Hematopoietic multipotent progenitor cell treated with erythropoietin and hydrocortisone succinate and interleukin-3 and kit ligand, for 8 days (in vitro differentiated cells): ENCODE data around the gene RAPGEF1.

Experiments used
- DNase-seq: peaks from one replicate; pipeline ENCODE4 v3.0.0-alpha.2; 2015

Gene RAPGEF1

DNA sequence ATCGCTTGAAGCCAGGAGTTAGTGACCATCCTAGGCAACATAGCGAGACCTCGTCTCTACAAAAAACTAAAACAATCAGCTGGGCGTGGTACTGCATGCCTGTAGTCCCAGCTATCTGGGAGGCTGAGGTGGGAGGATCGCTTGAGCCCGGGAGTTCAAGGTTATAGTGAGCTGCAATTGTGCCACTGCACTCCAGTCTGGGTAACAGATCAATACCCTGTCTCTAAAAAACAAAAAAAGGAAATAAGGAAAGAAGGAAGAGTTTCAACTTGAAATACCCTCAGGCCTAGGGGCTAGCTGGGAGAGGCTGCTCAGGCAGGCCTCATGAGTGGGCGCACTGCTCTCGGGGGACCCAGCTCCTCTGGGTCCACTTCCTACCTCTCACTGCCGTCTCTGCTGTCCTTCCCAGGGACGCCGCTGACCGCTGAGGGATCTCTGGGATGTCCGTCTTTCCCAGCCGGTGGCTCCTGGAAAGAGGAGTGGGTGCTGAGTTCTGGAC is 138.1 kb downstream of the RAPGEF1 start:
- no peak for DNase-seq

DNA sequence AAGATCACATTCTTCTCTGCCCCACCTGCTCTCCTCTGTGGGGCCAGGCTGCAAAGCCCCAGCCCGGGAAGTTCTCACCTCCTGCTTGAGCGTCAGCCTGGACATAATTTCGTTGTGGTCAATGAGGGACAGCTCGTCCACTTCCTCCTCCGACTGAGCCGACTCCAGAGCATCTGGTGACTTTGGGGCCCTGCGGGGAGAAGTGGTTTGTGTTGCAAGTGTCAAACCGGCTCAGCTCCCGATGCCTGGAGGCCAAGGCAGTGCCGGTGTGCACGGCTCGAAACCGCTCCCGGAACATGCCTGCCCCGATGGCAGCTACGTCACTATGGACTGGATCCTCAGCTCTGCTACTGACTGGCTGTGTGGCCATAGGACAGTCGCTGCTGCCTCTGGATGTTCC is 141.8 kb downstream of the RAPGEF1 start:
- peak; percentile 10 for DNase-seq

DNA sequence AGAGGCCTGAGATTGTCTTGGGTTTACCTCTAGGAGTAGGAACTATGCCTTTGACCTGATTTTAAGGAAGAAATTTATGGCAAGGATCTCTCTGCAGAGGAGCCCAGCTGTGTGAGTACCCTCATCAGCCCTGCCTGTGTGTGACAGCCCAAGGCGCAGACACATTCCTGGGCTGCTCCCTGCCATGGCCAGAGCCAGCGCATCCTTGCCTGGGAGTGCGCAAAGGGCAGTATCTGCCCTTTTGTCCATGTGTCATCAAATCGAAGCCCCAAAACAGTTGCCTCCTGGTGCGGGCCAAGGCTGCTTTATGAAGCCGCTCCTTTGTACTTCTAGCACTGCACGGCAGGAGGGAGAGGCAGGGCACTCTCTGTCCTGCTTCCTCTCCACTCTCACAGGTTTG is 142.6 kb downstream of the RAPGEF1 start:
- DNase-seq, result no peak

DNA sequence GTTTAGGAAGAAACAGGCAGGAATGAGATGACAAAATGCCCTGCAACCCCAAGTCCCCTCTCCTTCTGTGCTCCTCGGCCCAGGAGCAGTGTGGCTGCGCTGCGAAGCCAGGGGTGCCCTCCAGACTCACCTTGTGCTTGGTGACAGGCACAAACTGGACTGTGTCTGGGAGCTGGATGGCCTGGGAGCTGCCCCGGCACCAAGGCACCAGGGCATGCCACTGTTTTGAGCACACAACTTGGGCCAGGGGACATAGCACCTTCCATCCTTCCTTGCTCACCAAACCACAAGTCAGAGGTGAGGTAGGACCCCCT is 143.5 kb downstream of the RAPGEF1 start:
- DNase-seq, result no peak

DNA sequence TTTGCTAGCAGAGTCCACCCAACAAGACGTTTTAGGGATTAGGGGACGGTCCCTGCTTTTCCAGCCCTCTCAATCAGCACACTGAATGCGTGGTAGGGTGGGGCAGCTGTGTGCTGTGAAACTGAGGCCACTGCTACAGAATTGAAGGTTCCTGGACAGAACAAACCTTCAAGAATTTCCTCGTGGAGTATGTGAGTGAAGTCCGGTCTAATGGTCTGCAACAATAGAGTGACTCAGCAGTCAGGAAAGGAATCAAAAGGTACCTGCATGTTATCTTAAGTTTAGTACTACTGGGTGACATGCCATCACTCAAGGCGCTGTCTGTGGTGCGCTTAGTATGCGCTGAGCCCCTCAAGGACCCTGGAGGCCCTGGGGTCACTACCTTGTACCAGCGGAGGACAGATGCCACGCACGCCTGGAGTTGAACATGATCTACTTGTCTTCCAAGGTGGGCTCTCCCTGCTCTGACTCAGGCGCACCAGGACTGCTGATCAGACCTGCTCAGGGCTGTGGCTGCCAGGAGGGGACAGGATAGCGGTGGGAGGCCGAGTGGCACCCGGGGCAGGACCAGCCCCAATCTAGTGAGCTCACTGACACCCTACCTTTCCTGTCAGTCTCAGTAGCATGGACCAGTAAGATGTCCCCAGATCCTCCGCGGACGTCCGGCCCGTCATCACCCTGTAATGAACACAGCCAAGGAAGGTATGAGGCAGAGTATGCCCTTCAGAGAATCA is 144.0 kb downstream of the RAPGEF1 start:
- no peak for DNase-seq

DNA sequence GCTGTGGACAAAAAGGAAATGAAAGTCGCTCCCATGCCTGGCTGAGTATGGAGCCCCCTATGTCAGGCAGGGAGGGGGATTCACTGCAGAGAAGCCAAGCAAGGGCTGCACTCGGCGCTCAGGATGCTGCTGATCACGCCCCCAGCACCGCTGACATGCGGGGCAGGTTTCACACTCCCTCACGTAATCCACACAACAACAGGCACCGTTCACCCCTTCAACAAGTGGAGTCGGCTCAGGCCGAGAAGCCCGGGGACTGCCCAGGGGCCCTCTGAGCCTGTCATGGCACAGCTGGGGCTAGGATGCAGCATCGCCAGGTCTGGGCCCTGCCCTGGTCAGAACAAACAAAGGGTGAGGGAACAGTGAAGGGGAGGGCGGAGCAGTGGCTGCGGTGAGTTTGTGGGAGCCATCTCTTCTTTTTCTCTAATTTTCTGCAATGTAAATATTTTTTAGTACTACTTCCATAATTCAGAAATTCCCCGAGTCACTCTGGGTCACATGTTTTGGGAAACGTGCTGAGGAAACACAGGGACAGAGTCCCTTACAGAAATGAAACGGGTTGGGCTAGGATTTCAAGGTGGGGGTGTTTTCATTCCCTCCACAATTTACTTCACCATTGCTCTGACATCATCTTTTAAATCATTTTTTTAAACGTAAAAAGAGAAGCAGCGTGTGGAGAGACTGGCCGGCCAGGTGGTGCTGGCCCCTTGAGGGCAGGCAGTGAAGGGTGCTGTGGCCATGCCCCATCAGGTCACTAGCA is 144.8 kb downstream of the RAPGEF1 start:
- no peak for DNase-seq

DNA sequence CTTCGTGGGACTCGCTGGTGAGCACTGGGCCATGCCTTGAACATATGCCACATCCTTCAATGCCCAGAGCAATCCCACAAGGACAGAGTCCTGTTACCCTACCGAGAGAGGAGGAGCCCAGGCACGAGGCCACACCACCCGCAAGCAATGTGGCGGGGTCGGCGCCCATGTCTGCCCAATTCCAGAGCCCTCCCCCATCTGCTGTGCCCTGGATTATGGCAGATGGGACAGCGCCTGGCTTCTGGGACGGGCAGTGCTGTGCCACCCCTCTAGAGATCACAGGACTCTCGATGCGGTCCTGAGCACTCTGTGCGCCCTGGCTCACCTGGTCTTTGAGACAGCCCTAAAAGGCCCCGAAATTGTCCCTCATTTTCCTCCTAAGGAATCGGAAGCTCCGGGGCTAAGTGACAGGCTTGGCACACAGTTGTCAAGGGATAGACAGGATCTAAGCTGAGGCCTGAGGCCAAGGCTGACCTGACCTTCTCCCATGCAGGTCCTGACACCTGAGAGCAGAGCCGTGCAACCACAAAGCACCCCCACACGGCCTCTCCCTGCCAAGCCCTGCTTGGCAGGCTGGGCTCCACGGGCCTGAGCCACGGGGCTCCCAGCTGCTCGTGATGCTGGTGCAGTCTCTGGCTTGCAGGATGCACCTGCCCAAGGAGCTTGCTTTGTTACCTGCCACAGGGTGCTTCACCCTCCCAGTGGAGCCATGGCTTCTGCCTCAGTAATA is 145.8 kb downstream of the RAPGEF1 start:
- no peak for DNase-seq

DNA sequence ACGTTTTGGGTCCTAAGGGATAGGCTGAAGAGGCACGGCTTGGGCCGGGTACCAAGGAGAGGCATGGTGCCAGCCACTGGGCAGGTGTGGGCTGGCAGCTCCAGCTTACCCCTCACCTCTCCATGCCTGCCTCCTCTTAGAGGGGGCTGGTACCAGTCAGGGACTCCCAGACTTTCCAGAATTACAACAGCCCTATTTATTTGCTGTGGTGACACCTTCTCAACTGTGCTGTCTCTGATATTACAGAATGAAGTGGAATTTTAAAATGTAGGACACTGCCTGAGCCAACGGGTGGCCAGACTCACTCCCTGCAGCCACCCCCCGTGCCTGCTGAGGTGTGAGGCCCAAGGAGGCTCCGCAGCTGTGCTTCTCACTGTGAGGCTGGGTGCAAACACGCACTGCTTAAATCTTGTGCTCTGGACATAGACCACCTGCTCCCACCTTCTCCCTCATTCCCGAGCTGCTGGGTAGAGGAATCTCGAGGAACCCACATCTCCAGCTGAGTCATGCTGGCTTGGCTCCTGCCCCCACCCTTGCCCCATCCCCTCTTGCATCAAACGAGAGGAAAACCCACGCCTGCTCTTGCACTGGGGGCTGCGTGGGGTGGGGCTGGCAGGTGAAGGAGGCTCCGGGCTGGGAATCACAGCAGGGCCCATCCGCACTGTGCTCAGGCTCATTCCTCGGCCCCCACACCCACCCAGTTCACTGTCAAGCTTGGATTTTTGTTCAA is 146.6 kb downstream of the RAPGEF1 start:
- DNase-seq, result no peak

DNA sequence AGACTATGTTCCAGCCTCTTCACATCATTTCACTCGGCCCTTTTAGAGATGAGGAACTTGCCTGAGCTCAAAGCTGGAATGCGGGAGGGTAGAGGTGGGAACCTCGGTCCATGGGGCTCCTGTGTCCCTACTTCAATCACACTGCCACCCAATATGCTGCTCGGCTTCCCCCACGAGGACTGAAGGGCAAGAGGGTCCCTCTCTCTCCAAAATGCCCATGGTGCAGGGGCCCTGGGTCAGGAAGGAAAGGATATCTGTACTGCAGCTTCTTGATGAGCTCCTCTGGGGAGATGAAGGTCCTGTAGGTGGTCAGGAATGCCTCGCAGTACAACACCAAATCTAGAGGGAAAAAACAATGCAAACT is 148.0 kb downstream of the RAPGEF1 start:
- DNase-seq, result no peak

DNA sequence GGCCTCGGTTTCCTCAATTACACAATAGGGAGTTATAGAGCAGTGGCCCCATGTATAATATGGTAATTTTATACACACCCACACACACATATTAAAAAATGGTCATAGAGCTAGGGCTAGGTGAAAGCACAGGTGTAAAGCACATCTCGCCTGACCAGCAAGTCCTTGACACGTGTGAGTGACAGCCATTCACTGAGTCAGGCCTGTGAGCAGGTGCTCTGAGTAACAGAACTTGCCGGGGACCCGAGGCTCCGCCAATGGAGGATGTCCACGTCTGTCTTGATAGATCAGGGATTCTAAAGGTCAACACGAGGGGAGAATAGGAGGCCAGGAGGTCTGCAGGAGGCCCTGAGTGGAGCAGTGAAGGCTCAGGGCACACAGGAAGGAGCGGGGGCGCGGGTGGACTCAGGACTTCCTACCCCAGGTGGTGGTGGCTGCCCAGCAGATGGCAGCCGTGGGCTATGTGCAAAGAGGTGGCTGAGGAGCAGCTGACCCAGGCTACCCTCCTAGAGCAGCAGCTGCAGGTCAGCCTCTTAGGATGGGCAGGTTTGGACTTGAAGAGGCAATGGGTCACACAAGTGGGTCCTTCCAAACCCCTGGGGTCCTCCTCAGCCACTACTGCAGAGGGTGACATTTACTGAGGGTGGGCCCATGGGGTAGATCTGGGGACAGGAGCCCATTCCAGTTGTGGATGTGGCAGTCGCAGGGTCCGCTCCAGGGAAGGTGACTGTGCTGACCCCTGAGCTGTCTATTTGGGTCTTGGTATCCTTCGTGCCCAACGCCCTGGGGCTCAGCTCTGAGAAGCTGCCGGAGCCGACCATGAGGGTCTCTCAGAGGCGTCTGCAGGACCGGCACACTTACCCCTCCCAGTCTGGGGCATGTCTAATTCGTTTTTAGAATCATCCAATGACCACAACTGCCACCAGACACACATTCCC is 148.7 kb downstream of the RAPGEF1 start:
- peak; percentile 75 for DNase-seq

DNA sequence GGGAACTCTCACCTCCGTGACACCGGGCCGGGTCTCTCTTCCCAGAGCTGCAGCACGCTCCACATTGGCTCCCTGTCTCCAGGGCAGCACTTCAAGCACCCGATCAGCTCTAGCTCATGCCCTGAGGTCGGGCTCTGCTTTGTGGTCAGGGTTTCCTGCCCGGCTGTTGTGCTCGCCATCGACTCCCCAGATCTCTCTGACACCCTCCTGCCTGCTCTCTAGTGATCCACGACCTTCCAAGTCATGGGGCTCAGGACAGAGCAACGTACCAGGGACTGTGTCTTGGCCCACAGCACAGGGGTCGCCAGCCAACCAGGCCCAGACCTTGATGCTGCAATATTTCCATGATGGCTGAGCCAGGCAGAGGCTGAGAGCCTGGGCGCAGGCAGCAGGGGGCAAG is 149.4 kb downstream of the RAPGEF1 start:
- no peak for DNase-seq

DNA sequence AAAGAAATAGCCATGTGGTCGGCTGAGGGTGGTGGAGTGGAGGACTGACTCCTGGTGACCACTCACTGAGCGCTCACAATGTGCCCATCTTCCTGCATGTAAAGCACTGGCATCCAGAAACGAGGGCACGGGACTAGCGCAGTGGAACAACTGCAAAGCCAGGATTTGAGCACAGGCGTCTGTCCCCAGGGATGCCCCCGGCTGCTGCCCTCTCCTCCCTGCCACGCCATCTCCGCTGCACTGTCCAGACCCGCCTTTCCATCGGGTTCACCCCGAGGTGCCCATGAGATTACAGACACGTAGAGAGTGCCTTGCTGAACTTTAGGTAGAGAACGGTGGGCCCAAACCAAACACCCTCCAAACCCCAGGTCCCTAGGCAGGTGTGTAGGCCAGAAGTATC is 149.9 kb downstream of the RAPGEF1 start:
- no peak for DNase-seq

DNA sequence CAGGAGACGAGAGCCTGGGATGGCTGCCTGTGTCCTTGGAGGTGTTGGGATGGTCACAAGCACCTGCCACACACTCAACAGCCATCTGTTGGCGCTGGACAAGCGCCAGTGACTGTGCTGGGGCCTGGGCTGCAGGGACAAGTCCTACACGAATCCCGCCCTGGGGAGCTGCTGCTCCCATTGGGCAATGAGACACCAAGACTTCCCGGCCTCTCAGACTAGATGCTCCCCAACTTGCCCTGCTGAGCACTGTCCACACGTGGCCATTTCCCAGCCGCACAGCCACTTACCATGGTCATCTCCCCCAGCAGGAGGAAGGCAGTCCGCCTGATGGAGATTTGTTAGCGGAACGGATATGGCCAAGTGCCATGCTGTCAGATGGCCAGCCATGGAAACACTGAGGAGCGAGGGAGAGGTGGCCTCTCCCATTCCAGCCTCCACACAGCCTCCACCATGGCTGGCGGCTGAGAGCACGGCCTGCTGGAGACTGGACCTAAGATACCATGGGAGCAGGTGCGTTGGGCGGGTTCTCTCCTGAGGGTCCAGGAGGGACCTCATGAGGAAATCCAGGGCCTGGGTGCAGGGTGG is 150.7 kb downstream of the RAPGEF1 start:
- no peak for DNase-seq

DNA sequence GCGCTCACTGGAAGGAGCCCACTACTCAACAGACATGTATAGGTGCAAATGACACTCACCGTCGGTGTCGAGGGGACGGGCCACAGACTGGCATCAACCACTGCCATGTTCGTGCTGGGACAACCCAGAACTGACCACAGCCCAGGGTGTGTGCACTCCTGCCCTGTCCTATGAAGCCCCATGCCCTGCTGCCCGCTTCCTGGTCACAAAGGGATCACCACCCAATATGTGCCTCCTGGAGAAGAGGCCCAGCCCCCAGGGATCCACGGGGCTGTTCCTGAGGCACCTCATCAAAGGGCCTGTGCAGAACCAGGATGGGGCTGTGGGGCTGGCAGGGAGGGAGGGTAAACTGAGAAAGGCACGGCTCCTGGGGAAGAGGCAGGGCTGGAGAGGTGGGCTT is 151.5 kb downstream of the RAPGEF1 start:
- no peak for DNase-seq

DNA sequence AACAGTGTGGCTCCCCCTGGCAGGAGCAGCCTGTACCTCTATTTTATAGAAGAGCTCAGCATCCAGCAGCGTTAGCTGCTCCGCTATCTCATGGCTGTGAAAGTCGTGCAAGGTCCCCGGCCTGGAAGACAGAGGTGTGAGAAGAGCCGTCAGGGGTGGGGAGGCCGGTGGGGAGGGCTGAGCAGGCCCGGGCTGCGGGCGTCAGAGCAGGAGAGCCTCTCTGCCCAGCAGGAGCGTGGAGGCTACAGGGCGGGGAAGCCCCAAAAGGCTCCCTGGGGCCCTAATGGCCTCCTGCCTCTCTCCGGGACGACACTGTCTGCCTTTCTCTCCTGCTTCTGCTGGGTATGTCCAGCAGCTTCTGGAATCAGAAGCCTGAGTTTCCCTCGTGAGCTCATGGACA is 152.0 kb downstream of the RAPGEF1 start:
- DNase-seq, result no peak

DNA sequence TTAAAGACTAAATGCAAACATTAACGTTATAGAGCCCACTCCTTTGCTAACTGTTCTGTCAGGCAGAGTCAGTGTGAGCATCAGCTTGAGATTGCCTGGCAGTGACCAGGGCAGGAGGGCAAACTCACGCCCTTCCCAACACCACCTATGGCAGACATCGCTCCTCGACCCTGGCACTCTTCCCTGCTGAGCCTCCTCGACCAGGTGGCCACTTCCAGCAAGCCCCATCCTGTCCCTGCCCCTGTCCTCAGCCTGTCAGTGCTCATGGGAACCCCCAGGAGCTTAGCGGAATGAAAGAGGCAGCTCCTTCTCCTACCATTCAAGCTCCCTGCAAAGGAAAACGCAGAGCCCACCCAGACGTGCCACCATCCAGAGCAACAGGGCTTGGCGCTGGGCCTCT is 152.5 kb downstream of the RAPGEF1 start:
- no peak for DNase-seq

DNA sequence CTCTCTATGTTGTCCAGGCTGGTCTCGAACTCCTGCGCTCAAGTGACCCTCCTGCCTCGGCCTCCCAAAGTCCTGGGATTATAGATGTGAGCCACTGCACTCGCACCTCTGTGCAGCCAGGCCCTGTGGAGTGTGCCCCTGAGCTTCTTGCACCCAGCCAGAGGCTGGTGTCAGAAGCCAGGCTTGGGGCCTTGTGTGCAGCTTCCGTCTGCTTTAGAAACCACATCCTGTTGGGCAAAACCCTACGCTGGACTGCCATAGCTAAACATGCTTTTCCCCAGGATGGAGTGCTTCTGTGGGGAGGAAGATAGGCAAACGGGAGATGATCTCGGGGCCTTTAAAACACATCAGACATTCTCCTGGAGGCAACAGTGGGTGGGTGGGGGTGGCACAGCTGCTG is 154.5 kb downstream of the RAPGEF1 start:
- DNase-seq, result peak; percentile 25

DNA sequence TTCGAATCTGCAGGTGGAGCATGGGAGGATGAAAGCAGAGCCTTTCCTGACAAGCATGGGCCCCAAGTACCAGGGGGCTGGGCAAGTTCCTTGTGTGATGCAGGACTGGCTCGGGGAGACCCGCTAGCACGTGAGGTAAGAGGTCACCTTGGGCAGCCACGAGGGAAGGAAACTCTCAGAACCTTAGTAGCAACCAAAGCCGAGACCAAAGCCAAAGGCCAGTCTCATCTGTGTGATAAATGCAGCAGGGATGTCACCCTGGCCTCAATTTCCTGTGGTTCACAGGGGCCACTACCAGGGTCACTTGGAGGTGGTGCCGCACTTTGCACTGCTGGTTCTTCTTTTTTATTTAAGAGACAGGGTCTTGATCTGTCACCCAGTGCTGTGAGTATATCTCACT is 155.0 kb downstream of the RAPGEF1 start:
- no peak for DNase-seq

DNA sequence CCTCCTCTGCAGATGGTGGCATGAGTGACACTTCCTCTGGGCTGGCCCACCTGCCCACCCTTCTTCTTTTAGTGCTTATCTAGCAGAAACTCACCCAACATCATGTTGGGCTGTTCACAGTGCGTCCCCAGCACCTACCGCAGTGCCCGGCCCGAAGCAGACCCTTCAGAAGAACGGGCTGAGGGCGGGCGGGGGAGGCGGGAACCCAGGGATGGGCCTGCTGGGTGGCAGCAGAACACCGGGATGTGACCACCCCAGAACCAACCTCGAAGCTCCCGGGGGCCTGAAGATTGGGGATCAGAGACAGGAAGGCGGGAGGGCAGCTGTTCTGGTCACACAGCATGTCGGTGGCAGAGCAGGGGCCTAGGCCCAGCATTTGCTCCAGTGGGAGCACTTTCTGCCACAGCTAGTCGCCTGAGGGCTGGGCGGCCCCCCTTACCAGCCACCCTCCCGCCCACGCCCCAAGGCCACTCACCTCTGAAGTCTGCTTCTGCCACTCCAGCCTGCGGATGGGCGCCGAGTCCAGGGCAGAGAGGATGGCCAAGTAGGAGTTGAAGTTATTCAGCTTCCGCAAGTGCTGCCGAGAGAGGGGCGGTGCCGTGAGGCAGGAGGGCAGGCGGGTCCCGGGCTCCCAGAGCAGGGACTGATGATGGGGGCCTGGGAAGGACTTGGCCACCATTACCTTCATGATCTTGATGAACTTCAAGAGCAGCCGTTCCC is 155.9 kb downstream of the RAPGEF1 start:
- no peak for DNase-seq

DNA sequence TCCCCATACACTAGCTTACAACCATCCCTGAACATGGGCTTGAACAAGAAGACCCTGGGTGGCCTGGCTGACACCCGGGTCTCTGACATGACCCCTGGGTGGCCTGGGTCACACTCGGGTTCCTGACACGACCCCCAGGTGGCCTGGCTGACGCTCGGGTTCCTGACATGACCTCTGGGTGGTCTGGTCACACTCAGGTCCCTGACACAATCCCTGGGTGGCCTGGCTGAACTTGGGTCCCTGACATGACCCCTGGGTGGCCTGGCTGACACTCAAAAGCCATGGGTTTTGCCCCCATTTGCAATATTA is 156.6 kb downstream of the RAPGEF1 start:
- DNase-seq, result no peak
